GM21381 (cell line): ENCODE measurements around the gene CTSH.
"Not testable (repeated sequence)": the region's sequence is repeated elsewhere in the genome, so short reads cannot be mapped to it uniquely, and the experiment has no call there.

Experiments
- ATAC-seq: cut with Tn5 transposase; IDR thresholded peaks from one replicate; pipeline ENCODE4 v1.9.1; 2021; ENCODE audit warnings: mild to moderate bottlenecking, moderate library complexity; ENCODE audit not compliant: unreplicated experiment

The CTSH gene

GRCh38 chr15:78944202-78944625 lies 632 bp downstream of the CTSH start:
- peak; percentile 21 for ATAC-seq

GRCh38 chr15:78943692-78944091 lies 1.2 kb downstream of the CTSH start:
- ATAC-seq: no peak

GRCh38 chr15:78942741-78943140 lies 2.1 kb downstream of the CTSH start:
- ATAC-seq: no peak

- ATAC-seq: peak; percentile 65
Measured at GRCh38 chr15:78938658-78939488, 6.0 kb downstream of the CTSH start.

- ATAC-seq: no peak
Measured at GRCh38 chr15:78937132-78937739, 7.6 kb downstream of the CTSH start.

- ATAC-seq: no peak
Measured at GRCh38 chr15:78934655-78935023, 10.2 kb downstream of the CTSH start.

GRCh38 chr15:78933823-78934654 lies 10.8 kb downstream of the CTSH start:
- ATAC-seq: no peak

GRCh38 chr15:78933187-78933822 lies 11.5 kb downstream of the CTSH start:
- no peak for ATAC-seq

GRCh38 chr15:78932258-78932808 lies 12.5 kb downstream of the CTSH start:
- no peak for ATAC-seq

- ATAC-seq: no peak
Measured at GRCh38 chr15:78931439-78932257, 13.2 kb downstream of the CTSH start.

- ATAC-seq: no peak
Measured at GRCh38 chr15:78930577-78931388, 14.1 kb downstream of the CTSH start.

GRCh38 chr15:78929536-78930264 lies 15.1 kb downstream of the CTSH start:
- ATAC-seq: no peak

GRCh38 chr15:78928616-78929093 lies 16.2 kb downstream of the CTSH start:
- no peak for ATAC-seq

GRCh38 chr15:78928176-78928575 lies 16.7 kb downstream of the CTSH start:
- not testable (repeated sequence) for ATAC-seq

- no peak for ATAC-seq
Measured at GRCh38 chr15:78927077-78927790, 17.6 kb downstream of the CTSH start.

GRCh38 chr15:78925956-78926743 lies 18.7 kb downstream of the CTSH start:
- no peak for ATAC-seq

- no peak for ATAC-seq
Measured at GRCh38 chr15:78925076-78925624, 19.7 kb downstream of the CTSH start.
